ENCODE data around the gene UBD.
A peak's percentile ranks its signal among the peaks of the same experiment; 100 is the strongest.

UBD gene

DNA sequence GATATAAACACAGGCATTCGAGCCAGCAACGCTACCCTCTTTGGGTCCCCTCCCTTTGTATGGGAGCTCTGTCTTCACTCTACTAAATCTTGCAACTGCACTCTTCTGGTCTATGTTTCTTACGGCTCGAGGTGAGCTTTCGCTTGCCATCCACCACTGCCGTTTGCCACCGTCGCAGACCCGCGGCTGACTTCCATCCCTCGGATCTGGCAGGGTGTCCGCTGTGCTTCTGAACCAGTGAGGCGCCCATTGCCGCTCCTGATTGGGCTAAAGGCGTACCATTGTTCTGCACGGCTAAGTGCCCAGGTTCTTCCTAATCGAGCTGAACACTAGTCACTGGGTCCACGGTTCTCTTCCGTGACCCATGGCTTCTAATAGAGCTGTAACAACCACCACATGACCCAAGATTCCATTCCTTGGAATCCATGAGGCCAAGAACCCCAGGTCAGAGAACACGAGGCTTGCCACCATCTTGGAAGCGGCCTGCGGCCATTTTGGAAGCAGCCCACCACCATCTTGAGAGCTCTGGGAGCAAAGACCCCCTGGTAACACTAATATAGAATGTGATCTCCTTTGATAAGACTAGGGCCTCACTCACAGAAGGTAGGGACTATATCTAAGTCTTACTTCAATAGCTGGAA, 973 bp downstream of the UBD start:
- DNase-seq, result no peak

DNA sequence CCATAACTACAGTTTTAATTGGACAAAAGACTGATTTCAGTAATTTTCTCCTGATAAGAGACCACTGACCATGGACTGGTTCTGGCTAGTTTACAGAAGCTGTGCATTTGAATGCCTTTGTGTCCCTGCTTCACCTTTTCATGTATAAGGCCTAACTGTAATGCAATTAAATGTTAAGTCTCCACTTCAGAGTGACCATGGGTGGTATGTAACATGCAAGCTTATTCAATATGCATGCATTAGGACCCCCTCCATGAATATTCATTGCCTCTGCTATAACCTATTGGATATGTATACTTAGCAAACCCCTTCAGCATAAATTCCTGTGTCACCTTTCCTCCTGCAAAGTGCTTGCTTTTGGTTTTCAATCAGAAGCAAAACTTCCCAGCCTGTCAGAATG, 2.2 kb downstream of the UBD start:
- no peak for DNase-seq

DNA sequence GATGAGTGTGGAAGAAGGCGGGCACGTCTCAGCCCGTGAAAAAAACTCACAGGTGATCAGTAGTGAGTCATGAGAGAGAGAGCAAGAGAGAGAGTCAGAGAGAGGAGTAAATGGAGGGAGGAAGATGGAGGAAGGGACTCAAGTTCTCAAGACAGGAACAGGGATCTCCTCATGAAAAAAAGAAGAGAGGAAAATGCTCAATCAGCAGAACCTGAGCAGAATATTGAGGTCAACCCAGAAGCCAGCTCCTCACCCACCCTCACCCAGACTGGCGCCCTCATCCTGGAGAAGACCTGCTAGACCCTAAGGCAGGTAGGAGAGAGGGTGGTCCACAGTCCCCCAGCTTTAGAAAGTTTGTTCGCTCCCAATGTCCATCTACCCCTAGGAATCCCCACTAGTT, 4.8 kb downstream of the UBD start:
- DNase-seq, result no peak

DNA sequence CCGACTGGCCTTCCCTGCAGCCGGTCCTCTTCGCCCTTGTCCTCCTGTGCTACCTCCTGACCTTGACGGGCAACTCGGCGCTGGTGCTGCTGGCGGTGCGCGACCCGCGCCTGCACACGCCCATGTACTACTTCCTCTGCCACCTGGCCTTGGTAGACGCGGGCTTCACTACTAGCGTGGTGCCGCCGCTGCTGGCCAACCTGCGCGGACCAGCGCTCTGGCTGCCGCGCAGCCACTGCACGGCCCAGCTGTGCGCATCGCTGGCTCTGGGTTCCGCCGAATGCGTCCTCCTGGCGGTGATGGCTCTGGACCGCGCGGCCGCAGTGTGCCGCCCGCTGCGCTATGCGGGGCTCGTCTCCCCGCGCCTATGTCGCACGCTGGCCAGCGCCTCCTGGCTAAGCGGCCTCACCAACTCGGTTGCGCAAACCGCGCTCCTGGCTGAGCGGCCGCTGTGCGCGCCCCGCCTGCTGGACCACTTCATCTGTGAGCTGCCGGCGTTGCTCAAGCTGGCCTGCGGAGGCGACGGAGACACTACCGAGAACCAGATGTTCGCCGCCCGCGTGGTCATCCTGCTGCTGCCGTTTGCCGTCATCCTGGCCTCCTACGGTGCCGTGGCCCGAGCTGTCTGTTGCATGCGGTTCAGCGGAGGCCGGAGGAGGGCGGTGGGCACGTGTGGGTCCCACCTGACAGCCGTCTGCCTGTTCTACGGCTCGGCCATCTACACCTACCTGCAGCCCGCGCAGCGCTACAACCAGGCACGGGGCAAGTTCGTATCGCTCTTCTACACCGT, 6.1 kb downstream of the UBD start:
- DNase-seq, result peak; percentile 56

DNA sequence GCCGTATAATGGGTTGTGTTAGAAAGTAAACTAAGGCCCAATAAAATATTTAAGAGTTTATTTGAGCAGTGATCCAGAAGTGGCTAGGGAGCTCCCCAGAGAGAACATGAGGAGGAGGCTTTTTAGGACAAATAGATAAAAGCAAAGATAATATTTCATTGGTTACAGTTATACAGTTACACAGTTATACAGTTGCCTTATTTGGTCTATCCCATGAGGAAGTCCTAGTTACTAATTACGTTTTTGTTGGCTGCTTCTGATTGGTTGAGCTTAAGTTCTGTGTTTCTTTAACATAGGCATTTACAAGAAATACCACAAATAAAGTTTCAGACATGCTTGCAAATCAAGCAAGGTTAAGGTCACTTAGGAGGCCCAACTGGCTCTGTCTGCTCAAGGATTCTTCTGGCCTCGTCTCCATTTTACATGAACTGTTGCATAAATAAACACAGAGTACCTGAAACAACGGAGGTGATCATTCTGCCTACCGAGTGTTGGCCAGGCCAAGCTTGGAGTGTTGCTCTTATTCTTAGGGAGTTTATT, 7.0 kb downstream of the UBD start:
- no peak for DNase-seq

DNA sequence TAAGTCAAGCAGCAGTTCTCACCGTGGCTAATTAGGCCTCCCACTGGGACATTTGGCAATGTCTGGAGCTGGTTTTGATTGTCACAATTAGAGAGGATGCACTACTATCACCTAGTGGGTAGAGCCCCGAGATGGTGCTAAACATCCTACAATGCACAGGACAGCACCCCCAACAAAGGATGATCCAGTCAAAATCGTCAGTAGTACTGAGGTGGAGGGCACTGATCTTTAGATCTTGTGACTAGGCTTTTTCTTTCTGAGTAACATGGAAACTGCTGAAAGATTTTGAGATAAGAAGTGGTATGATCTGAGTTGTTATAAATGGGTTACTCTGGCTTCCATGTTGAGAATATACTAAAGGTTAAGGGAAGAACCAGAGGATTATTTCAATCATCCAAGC, 12.0 kb downstream of the UBD start:
- no peak for DNase-seq

DNA sequence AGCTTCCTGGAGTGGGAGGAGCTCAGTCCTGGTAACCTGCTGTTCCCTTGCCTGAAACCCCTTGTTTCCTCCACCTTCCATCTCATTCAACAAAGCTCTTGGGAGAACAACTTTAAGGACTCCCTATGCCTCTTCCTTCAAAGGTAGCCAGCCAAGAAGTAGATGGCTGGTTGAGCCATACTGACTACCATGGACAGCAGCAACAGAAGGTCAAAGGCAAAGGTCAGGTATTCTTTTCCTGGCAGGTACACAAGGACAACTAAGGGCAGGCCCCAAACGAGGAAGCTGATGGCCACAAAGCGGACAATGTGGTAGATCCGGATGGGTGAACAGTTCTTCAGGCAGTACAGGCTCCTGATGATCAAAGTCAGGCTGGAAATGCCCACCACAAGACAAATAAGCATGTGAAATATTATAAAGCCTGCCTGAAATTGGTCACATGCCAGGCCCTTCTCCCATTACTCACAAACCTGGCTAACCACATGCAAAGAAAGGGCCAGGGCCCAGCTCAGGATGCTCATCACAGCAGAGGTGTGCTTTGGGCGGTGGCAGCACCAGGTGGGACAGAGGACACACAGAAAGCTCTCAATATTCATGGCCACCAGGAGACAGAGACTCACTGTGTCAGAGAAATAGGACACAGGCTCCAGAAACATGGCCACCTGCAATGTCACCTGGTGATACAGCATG, 21.7 kb downstream of the UBD start:
- DNase-seq, result no peak

DNA sequence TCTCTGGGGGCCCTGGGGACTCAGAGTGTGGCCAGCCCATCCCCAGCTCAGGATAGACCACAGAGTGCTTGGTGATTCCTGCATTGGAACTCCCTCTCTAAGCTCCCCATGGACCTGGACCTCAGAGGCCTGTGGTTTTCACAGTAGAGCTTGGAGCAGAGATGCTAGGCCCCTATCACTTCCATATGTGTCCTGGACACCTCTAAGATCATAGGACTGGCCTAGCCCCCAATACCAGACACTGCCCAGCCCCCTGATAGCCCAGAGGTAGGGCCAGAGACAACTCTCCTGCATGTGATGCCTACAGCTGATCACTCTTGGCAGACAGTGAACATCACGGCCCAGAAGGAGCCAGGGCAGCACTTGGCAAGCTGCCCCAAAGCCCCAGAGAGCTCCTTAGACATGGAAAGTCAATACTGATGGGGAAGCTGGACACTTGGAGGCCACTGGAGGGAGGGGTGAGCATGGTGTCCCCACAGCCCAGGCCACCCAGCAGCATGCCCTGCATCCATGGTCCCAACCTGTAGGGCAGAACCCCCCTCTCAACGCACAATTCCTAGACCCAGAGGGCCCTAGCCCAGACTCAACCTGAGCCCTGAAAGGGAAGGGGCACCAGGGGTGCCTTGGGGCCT, 27.1 kb downstream of the UBD start:
- no peak for DNase-seq

DNA sequence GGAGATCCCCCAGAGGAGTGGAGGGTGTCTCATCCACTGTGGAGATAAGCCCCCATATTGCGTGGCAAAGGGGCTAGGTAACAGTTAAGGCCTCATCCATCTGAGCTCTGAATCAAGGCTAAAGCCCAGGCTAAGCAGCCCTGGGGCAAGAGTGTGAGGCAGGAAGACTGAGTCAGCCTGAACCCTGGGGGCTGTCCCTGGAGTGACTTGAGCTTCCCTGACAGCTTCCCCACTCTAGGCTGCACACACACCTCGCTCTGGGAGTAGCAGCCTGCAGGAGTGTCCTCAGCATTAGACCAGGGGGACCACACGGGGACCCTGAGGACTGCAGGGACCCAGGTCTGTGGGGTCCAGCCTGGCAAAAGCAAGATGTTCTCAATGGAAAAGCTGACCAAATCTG, 27.9 kb downstream of the UBD start:
- no peak for DNase-seq

DNA sequence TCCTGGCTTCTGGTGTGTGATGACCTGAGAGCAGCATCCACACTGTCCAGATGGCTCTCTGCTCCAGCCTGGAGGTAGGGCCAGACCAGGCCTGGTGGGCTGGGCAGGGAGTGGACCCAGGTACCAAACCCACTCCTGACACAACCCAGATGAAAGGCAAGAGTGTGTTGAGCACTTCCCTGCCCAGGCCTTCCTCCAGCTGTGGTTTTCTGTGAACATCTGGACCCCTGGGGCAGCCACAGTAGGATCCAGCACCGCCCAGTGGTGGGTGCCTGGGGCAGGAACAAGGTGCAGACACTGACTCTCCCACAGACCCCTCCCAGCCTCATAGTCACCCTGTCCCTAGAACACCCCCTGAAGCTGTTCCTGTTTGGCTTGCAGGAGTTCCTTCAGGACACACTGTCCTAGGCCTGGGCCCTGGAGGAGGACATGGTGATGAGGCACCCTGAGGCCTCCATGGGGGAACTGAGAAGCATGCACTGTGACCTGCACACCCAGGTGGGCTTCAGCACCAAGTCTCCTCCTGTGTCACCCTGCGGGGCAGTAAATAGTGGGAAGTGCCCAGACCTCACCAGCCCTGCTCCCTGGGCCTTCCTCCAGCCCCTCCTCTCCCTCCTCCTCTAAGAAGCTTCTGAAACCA, 28.7 kb downstream of the UBD start:
- DNase-seq, result no peak

DNA sequence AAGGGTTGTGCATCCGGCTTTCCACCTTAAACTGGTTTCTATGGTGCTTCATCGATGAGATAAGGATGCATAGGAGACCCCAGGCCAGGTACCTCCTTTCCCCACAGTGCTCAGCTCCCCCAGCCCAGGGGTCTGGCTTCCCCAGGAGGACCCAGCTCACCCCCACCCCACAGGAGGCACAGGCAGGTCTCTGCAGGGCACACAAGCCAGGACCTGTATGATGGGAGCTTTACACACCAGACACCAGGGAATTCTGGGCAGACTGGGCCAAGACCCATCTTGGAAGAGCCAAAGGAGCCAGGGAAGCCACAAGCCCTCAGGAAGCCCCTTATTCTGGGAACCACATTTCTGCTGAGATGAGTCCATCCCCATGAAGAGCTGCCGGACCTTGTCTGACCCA, 29.6 kb downstream of the UBD start:
- no peak for DNase-seq

DNA sequence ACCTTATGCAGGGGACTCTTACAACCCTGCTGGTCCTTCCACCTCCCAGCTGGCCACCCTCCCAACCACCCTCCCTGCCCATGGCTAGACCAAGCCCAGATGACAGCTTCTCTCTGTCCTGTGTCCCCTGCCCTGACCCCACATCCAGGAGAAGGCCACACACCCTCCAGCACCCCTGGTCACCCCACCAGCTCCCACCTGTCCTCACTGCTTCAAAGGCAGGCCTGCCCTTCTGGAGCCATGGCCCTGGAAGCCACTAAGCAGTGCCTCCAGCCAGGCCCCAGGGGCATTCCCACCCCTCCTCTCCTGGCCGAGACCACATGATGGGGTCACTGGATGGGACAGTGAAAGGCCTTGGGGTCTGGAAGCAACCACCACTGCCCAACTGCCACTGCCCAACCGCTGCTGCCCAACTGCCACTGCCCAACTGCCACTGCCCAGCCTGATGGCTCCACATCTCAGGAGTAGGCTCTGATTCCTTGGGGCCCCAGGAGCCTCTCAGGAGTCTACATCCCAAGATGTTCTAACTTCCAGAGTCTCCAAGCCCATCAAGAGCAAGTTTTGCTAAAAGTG, 30.5 kb downstream of the UBD start:
- no peak for DNase-seq

DNA sequence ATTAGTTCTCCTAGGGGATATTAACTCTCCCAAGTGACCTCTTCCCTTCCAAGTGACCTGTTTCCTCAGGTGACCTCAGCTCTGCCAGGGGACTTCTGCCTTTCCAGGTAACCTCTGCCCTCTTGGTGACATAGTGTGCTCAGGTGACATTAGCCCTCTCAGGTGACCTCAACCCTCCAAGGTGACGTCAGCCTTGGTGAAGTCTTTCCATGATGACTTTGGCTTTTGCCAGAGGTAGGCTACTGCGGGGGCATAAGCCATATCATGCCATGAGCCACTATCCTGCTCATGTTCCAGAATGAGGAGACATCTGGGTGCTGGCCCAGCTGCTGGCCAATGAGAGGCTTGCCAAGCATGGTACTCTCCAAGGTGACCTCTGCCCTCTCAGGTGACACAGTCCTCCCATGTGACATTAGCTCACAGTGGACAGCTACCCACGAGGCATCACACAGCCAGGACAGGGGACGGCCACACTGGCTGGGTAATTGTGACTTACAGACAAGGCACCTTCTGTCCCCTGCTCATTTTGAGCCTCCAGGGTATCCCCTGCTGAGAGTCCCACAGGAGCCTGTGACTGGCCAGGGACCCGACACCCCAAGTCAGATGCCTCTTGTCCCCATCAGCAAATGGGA, 31.1 kb downstream of the UBD start:
- DNase-seq, result no peak

DNA sequence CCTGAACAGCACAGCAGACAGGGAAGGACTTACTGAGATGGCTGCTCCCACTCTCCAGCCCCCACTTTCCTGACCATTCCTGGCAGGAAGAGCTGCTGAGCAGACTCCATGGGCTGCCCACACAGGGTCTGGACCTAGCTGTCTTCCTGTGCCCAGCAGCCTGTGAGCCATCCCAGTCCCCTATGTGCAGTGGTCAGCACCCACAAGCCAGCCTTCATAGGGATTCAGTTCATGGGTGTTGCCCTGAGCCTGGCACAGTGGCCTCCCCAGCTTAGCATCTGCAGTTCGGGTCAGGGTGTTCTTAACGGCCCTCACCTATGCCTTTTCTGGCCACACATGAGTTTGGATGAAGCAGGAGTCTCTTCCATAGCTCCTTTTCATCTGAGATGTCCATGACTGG, 32.0 kb downstream of the UBD start:
- DNase-seq, result no peak

DNA sequence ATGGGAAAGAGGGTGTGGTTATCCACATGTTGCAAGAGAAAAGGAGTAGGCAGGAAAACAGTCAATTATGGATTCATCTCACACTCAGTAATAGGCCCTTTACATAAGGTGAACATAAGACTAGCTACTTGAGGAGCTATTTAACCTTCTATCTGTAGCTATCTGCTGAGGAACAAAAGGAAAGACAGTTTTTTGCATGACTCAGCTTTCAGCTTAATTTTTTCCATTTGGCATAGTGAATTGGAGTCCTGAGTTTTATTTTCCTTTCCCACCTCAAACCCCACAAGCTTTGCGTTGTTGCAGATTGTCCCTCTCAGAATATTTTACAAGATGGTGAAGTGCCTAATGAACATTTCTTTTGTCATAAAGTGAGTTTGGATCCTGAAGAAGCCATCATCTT, 32.4 kb downstream of the UBD start:
- no peak for DNase-seq

DNA sequence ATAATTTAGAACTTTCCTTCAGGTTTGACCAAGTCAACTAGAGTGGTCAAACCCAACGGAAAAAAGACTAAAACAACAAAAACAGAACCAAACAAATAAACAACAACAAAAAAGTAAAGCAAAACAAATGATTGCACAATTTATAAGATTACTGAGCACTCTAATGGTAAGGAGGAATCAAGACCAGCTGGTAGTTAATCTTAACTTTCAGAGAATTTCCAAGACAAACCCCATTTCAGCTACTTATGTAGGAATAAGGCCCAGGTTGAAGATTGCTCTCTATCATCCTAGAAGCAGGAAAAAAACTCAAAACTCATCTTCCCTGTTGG, 34.3 kb downstream of the UBD start:
- DNase-seq, result no peak

DNA sequence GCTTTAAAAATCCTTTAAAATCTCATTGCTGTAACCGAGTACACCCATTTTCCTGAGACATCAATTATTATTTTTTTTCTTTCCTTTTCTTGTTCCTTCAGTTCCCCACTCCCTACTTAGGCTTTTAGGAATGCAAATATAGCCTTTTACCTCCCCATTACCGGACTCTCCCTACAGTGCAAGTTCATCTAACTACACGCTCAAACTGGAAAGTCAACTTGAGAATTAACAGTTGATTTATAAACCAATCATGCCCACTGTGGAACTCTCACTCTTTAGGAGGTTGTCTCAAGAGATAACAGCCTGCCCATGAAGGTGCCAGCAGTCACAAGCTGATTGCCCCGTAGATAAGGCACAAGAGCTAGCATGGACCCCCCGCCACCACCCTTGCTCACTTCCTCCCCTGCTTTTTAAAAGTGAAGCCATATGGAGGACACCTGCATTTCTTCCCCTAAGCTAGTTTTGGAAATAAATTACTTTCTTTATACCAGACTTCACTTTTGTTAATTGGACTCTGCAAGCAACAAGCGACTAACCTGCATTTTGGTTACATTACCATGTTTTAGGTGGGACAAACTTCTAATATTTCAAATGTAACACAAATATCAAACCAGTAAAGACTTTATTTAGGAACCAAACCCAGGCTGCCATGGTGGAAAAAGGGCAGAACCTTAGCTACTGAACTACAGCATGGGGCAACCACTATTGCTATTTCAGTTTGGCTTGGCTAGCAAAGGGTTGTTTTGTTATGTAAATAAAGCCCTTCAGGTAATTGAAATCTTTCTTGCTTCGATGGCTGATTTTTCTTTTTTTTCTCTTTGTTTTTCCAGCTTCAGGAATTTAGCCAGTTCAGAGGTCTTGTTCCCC, 34.9 kb downstream of the UBD start:
- DNase-seq, result no peak

DNA sequence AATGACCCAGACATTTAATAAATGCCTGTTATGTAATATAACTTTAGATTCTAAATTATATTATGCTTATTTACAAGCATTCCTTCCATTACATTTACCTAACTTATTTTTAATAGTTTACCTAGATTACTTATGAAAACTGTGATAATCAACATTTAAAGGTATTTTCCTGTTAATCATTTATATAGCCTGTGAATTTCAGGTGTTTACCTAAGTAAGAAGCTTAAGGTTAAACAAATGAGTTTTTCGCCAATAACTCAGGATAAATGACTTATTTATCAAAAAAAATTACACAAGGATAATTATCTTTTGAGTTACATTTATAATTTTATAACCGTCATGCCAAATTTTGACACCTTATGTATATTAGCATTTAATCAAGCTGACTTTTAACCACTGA, 35.5 kb downstream of the UBD start:
- DNase-seq, result no peak

DNA sequence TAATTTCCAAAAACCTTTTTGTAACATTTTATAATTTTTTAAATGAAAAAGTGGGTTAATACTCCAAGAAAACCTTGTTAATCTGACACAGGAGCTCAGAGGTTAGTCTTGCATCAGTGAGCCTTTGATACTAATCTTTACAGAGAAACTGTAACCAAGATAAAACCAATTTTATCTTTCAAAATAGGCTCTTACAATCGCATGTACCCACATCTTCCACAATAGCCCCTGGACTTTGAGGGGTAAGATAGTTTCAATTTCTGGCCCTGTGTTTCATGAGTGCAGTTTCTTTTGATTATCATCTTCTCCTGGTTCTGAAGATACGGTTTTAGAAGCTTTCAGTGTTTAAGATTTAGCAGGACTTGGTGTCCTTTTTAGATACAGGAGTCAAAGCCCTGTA, 37.3 kb downstream of the UBD start:
- no peak for DNase-seq

DNA sequence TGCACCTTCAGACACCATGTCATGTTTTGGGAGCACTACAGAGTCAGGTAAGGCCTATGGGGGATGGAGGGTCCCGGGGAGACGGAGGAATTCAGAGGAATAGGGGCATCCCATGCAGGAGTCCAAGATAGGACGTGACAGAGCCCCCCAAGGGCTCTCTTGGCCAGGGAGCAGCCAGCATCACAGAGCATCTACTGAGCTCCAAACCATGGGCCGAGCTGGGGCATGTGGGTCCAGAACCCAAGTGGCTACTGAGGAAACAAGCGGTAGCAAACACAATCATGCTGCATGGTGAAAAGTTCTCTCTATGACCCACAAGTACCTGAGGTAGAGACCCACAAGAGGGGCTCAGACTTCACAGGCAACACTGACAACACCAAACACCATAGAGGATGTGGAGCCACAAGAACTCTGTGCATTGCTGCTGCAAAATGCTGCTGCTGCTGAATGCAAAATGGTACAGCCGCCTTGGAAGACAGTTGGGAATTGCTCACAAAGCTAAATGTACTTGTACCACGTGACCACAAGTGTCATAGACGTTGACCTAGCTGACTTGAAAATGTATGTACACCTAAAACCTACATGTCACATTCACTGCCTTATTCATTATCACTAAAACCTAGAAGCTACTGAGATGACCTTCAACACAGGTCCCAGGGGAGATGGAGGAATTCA, 38.4 kb downstream of the UBD start:
- DNase-seq, result no peak

DNA sequence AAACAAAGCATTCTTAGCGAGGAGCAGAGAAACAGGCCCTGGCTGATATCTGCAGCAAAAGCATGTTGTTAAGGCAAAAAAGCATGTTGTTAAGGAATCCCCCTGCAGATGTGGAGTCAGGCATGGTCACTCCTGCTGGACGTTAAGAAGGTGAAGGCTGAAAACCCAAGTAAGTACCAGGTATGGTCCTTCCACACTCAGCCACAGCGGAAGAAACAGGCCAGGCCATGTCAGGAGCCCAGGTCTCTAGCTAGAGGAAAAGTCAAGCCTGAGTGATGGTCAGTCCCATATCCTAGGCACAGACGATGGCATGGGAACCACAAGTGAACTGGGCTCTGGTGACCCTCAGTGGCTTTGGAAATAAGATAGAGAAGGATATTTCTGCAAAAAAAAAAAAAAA, 39.3 kb downstream of the UBD start:
- no peak for DNase-seq
